Measurements from ENCODE around the gene PPP1CC.

DNA sequence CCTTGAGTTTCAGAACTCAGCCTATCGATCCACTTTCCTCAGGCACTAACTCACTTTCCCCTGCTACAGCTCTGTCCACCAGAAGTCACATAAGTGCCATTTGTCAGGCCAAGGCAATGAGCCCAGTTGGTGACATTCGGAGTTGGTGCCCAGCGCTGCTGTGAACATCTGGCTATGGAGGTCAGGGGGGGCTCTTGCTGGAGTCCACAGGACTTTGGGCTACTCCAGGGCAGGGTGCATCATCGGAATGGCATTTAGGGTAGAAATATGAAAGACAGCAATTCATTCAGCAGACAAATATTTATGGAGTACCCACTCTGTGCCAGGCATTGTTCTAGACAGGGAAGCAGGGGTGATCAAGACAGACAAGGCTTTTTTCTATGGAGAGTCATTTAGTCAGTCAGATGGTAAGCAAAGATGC, 1.5 kb upstream of the PPP1CC start:
- TF ChIP-seq, protein P1, sequence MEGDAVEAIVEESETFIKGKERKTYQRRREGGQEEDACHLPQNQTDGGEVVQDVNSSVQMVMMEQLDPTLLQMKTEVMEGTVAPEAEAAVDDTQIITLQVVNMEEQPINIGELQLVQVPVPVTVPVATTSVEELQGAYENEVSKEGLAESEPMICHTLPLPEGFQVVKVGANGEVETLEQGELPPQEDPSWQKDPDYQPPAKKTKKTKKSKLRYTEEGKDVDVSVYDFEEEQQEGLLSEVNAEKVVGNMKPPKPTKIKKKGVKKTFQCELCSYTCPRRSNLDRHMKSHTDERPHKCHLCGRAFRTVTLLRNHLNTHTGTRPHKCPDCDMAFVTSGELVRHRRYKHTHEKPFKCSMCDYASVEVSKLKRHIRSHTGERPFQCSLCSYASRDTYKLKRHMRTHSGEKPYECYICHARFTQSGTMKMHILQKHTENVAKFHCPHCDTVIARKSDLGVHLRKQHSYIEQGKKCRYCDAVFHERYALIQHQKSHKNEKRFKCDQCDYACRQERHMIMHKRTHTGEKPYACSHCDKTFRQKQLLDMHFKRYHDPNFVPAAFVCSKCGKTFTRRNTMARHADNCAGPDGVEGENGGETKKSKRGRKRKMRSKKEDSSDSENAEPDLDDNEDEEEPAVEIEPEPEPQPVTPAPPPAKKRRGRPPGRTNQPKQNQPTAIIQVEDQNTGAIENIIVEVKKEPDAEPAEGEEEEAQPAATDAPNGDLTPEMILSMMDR (conservative IDR thresholded peaks at IDR 0.05; ENCODE audit: low read length) = no peak
- no peak for TF ChIP-seq EZH2phosphoT487 (IDR thresholded peaks at IDR 0.05; ENCODE audit: borderline replicate concordance, low read depth, low read length)

Measured in OCI-LY7 (cell line).